Colonic mucosa (tissue), 4 donors: ENCODE measurements around the gene AGAP1. TPM values are rescaled to one million over a fixed set of nuclear protein-coding genes. Genes with fewer than 3 reads are reported as not detected.

Experiments used
- DNase-seq: peaks from one replicate; pipeline ENCODE4 v3.0.0-alpha.2; 2020
- H3K27ac ChIP-seq: fragments of 200-600 bp; one replicate; pipeline ENCODE4 v1.8.0; 2021
- H3K27me3 ChIP-seq: fragments of 200-600 bp; one replicate; pipeline ENCODE4 v1.8.0; 2021
- H3K36me3 ChIP-seq: fragments of 200-600 bp; one replicate; pipeline ENCODE4 v1.8.0; 2021
- H3K4me1 ChIP-seq: fragments of 200-600 bp; one replicate; pipeline ENCODE4 v1.8.0; 2021; ENCODE audit warnings: mild to moderate bottlenecking
- H3K4me3 ChIP-seq: fragments of 200-600 bp; one replicate; pipeline ENCODE4 v1.8.0; 2021
- H3K9ac ChIP-seq, 2 donors: one replicate each; pipeline ENCODE4 v1.7.0; 2013; ENCODE audit warnings: control low read depth in 2 of 2, low read depth in 2 of 2, low read length in 2 of 2
- H3K9me3 ChIP-seq: fragments of 200-600 bp; one replicate; pipeline ENCODE4 v1.8.0; 2021
- intact Hi-C: fragments of 100-400 bp; cut with DNase I; formaldehyde crosslinking; loops from one replicate; pipeline ENCODE4 v1.14.1; 2022
- total RNA-seq, 2 donors: library from RNA; stranded (reverse); fragmentation: NEBNext Ultra II Directional in 1 of 2; extraction: Animal tissue kit (Norgen Biotek cat#: 25700) in 1 of 2; gene quantifications; one replicate each; pipeline ENCODE4 v1.2.1, GENCODE V29; 2021
- TF ChIP-seq, protein P1 (sequence below): fragments of 200-600 bp; IDR thresholded peaks from one replicate; pipeline ENCODE4 v1.8.0; 2022; ENCODE audit warnings: antibody characterized with exemption, mild to moderate bottlenecking
- donor health status: healthy.
- donor health status: DM: no; HTN: no; CAD: no.
- donor health status: DM: no; HTN: no; CAD: no.

Gene AGAP1
- total RNA-seq, 2 donors from 2014 or later: 62.1 to 62.9 TPM

GRCh38 chr2:236164925-236165841, 671.3 kb downstream of the AGAP1 start:
- intact Hi-C loops: no loop called here
- no peak overlapping the region for H3K27ac ChIP-seq
- H3K4me3 ChIP-seq: no peak overlapping the region
- no peaks in the 10 kb centered on the region for H3K36me3 ChIP-seq
- DNase-seq: no peak
- no peaks in the 10 kb centered on the region for H3K9me3 ChIP-seq
- peaks cover 28% of the 10 kb centered on the region for H3K4me1 ChIP-seq
- H3K9ac ChIP-seq: no peak overlapping the region
- TF ChIP-seq, protein P1, sequence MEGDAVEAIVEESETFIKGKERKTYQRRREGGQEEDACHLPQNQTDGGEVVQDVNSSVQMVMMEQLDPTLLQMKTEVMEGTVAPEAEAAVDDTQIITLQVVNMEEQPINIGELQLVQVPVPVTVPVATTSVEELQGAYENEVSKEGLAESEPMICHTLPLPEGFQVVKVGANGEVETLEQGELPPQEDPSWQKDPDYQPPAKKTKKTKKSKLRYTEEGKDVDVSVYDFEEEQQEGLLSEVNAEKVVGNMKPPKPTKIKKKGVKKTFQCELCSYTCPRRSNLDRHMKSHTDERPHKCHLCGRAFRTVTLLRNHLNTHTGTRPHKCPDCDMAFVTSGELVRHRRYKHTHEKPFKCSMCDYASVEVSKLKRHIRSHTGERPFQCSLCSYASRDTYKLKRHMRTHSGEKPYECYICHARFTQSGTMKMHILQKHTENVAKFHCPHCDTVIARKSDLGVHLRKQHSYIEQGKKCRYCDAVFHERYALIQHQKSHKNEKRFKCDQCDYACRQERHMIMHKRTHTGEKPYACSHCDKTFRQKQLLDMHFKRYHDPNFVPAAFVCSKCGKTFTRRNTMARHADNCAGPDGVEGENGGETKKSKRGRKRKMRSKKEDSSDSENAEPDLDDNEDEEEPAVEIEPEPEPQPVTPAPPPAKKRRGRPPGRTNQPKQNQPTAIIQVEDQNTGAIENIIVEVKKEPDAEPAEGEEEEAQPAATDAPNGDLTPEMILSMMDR: no peak
- H3K27me3 ChIP-seq: peaks cover 96% of the 10 kb centered on the region

DNA sequence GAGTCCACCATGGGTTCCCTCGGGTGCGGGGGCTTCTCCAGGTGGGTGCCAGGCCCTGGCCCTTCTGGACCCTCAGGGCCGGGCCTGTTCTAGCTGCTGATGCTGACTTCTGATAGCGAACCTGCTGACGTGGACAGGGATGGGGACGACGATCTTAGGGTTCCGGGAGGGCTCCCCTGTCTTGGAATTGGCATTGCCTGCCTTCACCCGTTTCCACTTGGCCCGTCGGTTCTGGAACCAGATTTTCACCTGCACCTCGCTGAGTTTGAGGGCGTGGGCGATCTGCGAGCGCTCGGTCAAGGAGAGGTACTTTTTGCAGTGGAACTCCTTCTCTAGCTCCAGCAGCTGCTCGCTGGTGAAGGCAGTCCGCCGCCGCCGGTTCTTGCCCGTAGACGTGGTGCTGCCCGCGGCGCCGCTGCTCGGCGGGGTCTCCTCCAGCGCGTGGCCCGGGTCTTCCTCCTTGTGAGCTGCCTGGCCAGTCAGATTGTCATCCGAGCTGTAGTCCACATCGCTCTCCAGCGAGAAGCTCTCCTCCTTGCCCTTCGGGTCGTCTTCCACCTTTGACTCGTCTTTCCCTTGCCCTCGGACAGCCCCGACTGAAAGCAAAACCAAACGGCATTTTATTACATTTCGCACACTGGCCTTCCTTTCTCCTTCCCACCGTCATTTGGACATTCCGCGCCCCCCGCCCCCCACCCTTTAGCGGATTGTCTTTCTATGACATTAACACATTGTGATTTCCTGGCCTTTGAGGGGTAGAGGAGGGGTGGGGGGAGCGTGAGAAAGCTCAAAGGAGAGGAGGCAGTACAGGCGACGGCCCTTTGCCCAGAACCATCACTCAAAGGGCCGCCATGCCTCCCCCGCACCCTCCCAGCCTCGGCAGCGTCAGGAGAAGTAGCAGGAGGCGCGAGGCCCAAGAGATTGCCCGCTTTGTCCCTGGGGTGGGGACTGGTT, 672.3 kb downstream of the AGAP1 start:
- H3K4me1 ChIP-seq: peaks cover 28% of the 10 kb centered on the region
- DNase-seq: no peak

DNA sequence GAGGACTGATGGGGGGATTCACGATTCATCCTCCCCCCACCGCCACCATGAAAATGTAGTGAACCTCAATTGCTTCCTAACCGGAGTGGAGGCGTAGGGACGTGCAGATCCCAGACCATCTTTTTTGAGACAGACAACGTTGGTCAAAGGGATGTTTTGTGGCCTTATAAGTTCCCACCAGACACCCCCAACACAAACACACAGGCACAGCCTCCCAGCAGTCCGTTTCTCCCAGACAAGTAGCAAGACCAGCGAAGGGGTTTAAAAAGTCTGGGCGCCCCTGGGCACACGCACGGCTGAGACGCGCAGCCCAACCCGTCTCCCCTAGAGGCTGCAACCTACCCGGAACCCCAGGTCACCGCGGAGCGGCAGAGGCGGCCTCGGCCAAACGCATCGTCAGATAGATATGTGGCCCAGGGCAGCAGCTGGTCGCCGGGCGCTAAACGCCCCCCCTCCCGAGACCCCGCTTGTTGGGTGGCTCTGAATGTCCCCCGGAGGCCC, 673.0 kb downstream of the AGAP1 start:
- H3K27ac ChIP-seq: no peak overlapping the region
- H3K9me3 ChIP-seq: no peaks in the 10 kb centered on the region
- H3K36me3 ChIP-seq: no peaks in the 10 kb centered on the region
- peaks cover 28% of the 10 kb centered on the region for H3K4me1 ChIP-seq
- peaks cover 100% of the 10 kb centered on the region for H3K27me3 ChIP-seq
- no peak overlapping the region for H3K9ac ChIP-seq
- peak overlapping the region; percentile 21 for H3K4me3 ChIP-seq
- DNase-seq: no peak
- intact Hi-C loops: no loop called here
- TF ChIP-seq, protein P1: no peak

More for the DNA sequence above, 672.3 kb downstream of the AGAP1 start:
- Histone ChIP-seq H3K36me3 (no peaks in the 10 kb centered on the region), H3K9me3 (no peaks in the 10 kb centered on the region), H3K4me3 (peak overlapping the region; percentile 10), H3K27me3 (peaks cover 100% of the 10 kb centered on the region), H3K27ac (no peak overlapping the region), H3K9ac (no peak overlapping the region)
- TF ChIP-seq, protein P1: no peak
- intact Hi-C loops: no loop called here

DNA sequence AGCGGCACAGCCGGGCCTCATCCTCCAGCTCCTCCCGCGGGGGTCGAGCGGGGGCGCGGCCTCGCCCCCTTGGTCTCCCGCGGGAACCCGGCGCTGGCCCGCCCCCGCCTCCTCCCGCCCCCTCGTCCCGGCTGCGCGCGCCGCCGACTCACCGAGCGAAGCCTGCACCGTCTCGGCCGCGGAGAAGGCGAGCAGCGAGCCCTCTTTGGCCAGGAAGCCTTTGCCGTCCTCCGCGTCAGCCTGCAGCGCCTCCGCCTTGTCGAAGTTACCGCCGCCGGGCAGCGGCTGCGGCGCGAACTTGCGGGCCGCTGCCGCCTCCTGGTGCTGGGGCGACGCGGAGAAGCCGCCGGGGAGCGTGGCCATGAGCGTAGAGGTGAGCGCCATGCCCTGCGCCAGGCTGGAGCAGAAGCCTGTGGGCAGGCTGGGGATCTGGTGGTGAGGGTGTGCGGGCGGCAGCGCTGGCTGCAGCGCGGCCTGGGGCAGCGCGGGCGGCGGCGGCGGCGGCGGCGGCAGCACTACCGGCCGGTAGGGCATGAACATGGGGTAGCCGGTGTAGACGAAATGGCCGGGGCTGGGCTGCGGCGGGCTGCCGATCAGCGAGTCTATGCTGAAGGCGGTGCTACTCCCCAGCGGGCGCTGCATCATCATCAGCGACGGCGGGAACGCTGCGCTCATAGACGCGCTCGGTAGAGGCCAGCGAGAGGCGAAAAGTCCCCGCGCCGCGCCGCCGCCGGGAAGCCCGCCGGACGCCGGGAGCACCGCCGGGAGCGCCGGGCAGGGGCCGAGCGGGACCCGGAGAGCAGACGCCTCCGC, 673.7 kb downstream of the AGAP1 start:
- Histone ChIP-seq H3K27ac (no peak overlapping the region), H3K36me3 (no peaks in the 10 kb centered on the region), H3K9me3 (no peaks in the 10 kb centered on the region), H3K27me3 (peaks cover 97% of the 10 kb centered on the region), H3K9ac (no peak overlapping the region), H3K4me3 (peak overlapping the region; percentile 21), H3K4me1 (peaks cover 28% of the 10 kb centered on the region)
- intact Hi-C loops: no loop called here
- no peak for DNase-seq
- TF ChIP-seq, protein P1: no peak
